Activated CD8-positive, alpha-beta memory T cell treated with anti-CD3 and anti-CD28 coated beads, Interleukin-2, amount 50 U/mL, for 1 hour (primary cell): Measurements from ENCODE around the gene ADSS2.

Source experiments
- DNase-seq: peaks from one replicate; pipeline ENCODE4 v3.0.0-alpha.2; 2020; ENCODE audit errors: extremely low read depth

Gene ADSS2

GRCh38 chr1:244445320-244446181 lies 6.2 kb downstream of the ADSS2 start:
- no peak for DNase-seq

DNA sequence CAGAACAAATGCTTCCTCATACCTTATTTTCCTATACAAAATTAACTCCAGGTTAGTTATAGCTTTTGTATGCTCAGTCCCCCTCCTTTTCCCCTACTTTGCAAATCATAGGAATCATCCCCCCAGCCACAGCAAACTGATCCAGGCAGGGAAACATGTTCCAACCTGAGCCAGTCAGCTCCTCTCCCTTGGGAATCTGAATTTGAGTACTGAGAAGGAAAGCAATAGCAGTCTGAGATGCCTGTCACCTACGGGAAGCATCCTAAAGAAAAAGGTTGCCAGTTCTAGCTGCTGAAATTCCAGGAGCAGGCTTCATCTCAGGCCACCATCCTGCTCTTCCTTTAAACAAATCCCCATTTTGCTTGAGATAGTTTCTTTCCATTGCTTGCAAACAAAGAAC lies 6.9 kb downstream of the ADSS2 start:
- no peak for DNase-seq

- no peak for DNase-seq
These were observed 8.9 kb downstream of the ADSS2 start for GRCh38 chr1:244442850-244443249.

DNA sequence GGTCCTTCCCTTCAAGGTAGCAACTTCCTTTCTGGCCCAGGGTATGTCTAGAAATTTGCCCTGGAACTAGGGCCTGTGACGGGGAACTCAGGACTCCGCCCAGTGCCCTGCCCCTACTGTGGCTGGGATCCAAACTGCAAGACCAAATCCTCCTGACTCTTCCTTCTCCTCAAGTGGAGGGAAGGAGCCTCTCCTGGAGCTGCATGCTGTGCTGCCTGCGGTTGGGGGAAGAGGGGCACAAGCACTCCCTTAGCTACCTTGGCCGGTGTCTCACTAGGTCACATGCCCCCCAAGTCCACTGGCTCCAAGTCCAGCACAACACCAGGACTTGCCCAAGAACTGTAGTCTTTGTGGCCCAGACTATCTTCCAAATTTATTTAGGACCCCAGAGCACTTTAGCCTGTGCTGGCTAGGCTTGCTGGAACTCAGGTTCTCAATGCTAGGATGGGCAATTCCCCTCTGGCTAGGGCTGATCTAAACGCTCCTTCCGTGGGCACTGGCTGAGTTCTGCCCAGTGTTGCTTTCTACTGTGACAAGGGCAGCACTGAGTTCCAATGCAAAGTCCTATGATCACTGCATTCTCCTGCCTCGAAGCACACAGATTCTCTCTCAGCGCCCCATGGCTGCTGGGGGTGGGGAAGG lies 12.2 kb downstream of the ADSS2 start:
- no peak for DNase-seq

GRCh38 chr1:244437086-244437468 lies 14.6 kb downstream of the ADSS2 start:
- no peak for DNase-seq

GRCh38 chr1:244436336-244437085 lies 15.2 kb downstream of the ADSS2 start:
- DNase-seq, result no peak

GRCh38 chr1:244435562-244436205 lies 16.0 kb downstream of the ADSS2 start:
- DNase-seq, result no peak

DNA sequence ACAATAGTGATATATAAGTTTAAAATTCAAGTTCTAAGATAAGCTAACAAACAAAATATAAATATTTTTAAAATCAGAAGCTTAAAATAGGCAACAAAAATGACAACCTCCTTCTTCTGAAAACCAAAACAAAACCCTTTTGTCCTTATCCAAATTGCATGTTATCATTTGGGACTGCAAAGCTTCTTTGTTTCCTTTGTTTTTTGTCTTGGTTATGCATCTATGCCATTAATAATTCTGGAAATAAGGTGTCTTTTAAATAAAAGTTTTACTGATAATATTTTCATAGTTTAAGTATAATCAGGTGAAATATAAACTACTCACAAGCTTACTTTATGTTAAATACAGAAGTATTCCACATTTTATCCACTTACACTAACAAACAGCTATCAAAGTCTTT lies 20.5 kb downstream of the ADSS2 start:
- no peak for DNase-seq

GRCh38 chr1:244429818-244430217 lies 21.9 kb downstream of the ADSS2 start:
- DNase-seq, result no peak

- DNase-seq, result no peak
These were observed 24.1 kb downstream of the ADSS2 start for GRCh38 chr1:244427647-244428046.

DNA sequence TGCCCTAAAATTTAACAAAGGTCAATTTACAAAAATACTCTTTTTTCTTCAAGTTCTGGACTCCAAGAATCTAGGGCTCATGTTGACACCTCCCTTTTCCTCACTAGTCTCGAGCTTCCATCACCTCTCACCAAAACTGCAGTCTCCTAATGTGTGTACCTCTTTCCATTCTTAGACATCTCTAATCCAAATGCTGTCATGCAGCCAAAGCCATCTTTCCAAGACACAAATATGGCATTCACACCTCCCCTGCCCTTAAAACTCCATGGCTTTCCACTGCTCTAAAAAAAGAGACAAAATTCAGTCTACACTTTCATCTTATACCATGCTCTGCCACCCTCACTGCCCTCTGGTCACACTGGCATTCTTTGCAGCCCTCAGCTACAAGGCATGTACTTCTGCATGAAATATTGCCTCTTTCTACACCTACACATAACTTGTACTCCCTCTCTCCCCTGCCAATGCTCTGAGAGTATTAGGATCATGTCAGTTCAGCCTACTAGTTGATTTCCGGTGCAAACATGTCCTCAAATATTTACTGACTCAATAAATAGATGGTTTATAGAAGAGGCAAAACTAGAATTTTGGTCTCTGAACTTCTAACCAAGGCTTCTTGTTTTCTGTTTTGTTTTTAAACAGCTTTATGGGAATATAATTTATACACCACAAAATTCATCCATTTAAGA lies 26.9 kb downstream of the ADSS2 start:
- no peak for DNase-seq

- no peak for DNase-seq
These were observed 29.5 kb downstream of the ADSS2 start for GRCh38 chr1:244422174-244422573.

DNA sequence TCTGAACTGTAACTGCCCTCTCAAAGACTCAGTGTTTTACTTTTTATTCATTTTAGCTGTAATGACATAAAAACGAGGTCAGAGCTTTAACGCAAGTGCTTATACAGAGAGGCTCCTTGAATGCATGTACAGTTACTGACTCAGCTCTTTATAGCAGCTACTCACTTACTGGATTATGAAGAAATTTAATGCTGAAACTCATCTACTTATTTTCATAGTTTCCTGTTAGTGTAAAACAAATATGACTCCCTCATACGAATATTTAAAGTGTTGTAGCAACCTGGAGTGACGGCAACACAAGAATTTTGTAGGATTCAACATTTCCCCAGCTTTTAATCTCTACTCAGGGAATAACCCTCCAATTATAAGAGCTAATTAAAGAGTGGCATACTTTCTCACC lies 32.7 kb downstream of the ADSS2 start:
- DNase-seq, result no peak

DNA sequence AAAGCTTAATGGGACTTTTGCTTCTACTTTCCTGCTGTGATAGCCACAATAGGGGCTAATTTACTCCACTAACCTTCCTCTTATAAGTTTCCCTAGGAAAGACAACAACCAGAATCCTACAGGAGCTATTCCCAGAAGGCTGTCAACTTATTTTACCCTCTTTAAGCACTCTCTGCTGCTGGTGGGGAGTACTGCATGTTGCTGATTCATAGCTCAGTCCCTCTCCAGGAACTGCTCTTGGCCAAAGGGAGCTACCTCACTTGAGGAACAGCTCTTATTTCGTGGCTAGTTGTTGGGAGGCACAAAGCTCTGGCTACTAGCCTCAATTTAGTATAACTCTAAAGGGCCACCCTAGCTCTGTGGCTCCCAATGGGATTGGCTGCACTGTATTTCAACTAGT lies 37.2 kb downstream of the ADSS2 start:
- no peak for DNase-seq

DNA sequence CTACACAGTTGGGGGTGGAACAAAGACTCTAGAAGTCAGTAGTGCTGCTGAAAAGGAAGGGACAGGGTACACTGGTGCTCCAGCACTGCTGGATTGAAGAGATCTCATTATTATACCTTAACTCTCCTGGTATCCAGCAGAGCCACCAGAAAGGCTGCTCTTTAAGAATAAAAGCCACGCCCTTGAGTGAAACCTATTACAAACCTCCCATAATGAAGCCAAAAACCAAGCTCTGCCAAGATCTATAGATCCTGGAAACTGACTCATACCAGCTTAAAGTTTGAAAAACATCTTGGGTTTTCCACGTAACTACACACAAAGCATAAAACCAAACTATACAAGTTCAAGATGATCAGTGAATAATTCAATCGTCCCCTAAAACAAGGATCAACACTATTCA lies 38.0 kb downstream of the ADSS2 start:
- no peak for DNase-seq

DNA sequence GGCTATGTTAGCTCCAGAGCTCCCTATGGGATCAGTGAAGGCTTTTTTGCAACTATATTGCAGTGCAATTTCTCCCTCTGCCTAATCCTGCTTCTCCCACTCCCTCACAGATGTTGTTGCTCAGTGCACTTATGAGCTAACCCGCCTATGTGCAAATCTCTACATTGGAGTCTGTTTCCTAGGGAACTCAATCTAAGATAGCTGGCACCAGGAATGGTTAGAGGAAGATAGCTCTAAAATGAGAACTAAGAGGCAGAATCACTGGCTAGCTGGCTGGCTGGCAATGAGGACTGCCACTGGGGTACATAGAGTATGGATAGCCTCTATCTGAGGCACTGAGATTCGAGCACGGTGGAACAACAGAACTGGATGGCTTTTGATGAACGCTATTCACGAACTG lies 39.5 kb downstream of the ADSS2 start:
- no peak for DNase-seq

- no peak for DNase-seq
These were observed 42.0 kb downstream of the ADSS2 start for GRCh38 chr1:244409701-244410100.

DNA sequence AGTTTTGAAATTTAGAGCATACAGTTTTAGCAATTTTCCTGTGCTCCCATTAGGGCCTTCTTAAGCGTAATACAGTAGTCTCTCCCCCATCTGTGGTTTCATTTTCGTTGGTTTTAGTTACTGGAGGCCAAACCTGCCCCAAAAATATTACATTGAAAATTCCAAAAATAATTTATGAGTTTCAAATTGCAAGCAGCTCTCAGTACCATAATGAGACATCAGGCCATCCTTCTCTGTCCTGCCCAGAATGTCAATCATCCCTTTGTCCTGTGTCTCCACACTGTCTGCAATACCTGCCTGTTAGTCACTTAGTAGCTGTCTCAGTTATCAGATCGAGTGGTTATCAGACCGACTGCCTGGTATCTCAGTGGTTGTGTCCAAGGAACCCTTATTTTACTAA lies 45.4 kb downstream of the ADSS2 start:
- no peak for DNase-seq

DNA sequence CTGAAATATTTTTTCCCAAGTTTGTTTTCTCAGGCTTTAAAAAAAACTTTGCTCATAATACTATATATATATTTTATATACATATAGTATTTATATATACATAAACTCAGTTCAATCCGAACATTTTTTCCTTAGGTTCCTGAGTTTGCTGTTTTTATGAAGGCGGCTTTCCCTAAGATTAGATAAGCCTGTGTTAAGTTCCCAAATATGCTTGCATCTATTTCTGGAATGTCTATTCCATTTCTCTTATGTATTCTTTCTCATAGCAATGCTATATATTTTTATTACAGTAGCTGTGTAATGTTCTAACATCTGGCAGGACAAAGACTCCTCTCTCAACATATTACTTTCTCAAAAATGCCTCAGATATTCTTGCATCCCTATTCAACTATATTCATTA lies 45.9 kb downstream of the ADSS2 start:
- DNase-seq, result no peak

GRCh38 chr1:244403431-244403830 lies 48.3 kb downstream of the ADSS2 start:
- no peak for DNase-seq

DNA sequence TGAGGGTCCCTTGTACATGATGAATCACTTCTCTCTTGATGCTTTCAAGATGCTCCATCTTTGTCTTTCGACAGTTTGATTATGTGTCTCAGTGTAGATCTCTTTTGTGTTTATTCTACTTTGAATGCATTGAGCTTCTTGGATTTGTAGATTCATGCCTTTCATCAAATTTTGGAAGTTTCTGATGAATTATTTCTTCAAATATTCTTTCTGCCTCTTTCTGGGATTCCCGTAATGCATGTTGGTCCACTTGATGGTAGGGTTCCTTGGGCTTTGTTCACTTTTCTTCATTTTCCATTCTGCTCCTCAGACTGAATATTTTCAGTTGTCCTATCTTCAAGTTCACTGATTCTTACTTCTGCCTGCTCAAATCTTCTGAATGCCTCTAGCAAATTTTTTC lies 50.7 kb downstream of the ADSS2 start:
- no peak for DNase-seq

DNA sequence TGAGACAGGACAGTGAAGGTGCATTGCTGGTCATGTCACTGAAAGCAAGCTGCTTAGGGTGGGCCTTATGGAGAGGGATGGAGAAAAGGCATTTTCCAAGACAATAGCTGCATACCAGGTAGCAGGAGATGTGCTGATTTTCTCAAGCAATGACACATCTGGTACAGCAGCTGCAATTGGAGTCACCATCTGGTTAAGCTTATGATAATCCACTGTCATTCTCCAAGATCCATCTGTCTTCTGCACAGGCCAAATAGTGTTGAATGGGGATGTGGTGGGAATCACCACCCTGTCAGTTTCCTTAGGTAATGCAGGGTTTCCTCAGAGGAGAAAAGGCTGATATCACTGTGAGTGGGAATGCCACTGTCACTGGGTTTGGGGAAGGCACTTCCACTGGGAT lies 54.6 kb downstream of the ADSS2 start:
- DNase-seq, result no peak
